HepG2 (cell line): ENCODE data around the gene PBX2. TPM values are rescaled to one million over a fixed set of nuclear protein-coding genes. Genes with fewer than 3 reads are reported as not detected.

Experiments
- ATAC-seq: fragments of 200-7000 bp; cut with Tn5 transposase; 3 replicates; pipeline ENCODE4 v1.9.1; 2020; ENCODE audit warnings: mild to moderate bottlenecking, moderate library complexity
- BruUV-seq: library from RNA; stranded (reverse); fragments of 400-500 nt; replicated peaks from 2 replicates; lab custom pipeline; 2021; lab: Mats Ljungman, UMichigan
- CTCF ChIA-PET: fragments of 300-600 bp; formaldehyde crosslinking; extraction: SDS; loops from one replicate; lab custom pipeline; 2021; ENCODE audit warnings: low total read pairs, inconsistent platforms, low intra/inter-chr PET ratio; lab: Yijun Ruan, JAX
- POLR2A ChIA-PET: fragments of 350-600 bp; sonication (Branson Sonifier 250); formaldehyde crosslinking; loops from one replicate; lab custom pipeline; 2020; ENCODE audit warnings: antibody characterized with exemption, inconsistent platforms; lab: Yijun Ruan, JAX
- DNase-seq: peaks from one replicate; pipeline ENCODE4 v3.0.0-alpha.2; 2015; ENCODE audit warnings: low spot score
- FAIRE-seq: peaks from 3 replicates; lab custom pipeline; 2011; peaks lifted over from hg19 to GRCh38; lab: Jason Lieb, UNC
- H2AFZ ChIP-seq: one replicate; pipeline ENCODE4 v1.6.1; 2011; ENCODE audit warnings: low read length, inconsistent platforms
- H3K27ac ChIP-seq: fragments of 300-600 bp; 3 replicates; pipeline ENCODE4 v1.8.0; 2011; ENCODE audit warnings: mixed run types, mild to moderate bottlenecking, mixed read lengths, low read length, inconsistent platforms; ENCODE audit not compliant: insufficient read depth; ENCODE audit errors: extremely low read length
- H3K27me3 ChIP-seq, 2 experiments: fragments of 200-600 bp in 1 of 2; 2 replicates in 1 of 2; 3 replicates in 1 of 2; pipeline versions ENCODE4 v1.6.0 to v1.8.0; 2011; ENCODE audit warnings: low read length in 2 of 2, mild to moderate bottlenecking in 2 of 2, moderate library complexity in 2 of 2, inconsistent platforms in 1 of 2; ENCODE audit not compliant: insufficient read depth in 2 of 2, control insufficient read depth in 1 of 2
- H3K36me3 ChIP-seq, 2 experiments: fragments of 200-600 bp in 1 of 2; replicated peaks in 1 of 2; 2 replicates in 1 of 2; 3 replicates in 1 of 2; pipeline versions ENCODE4 v1.5.1 to v1.8.0; 2011; ENCODE audit warnings: low read length in 2 of 2, inconsistent platforms in 1 of 2; ENCODE audit not compliant: insufficient read depth in 2 of 2, control insufficient read depth in 1 of 2
- H3K4me1 ChIP-seq: 2 replicates; pipeline ENCODE4 v1.5.1; 2012; ENCODE audit warnings: low read length, inconsistent platforms; ENCODE audit not compliant: insufficient read depth
- H3K4me2 ChIP-seq: 2 replicates; pipeline ENCODE4 v1.6.0; 2011; ENCODE audit warnings: low read depth, low read length, inconsistent platforms
- H3K4me3 ChIP-seq, 3 experiments: fragments of 200-600 bp in 1 of 3; sonication (generic), shearing (Covaris generic) in 1 of 3; replicated peaks in 1 of 3; 2 replicates each; pipeline ENCODE4 v1.5.1; 2011 to 2016; ENCODE audit warnings: low read length in 3 of 3, inconsistent platforms in 2 of 3, low read depth in 2 of 3, mild to moderate bottlenecking in 2 of 3, control low read depth in 1 of 3, mixed read lengths in 1 of 3; ENCODE audit not compliant: insufficient read depth in 1 of 3
- H3K79me2 ChIP-seq: one replicate; pipeline ENCODE4 v1.6.1; 2011; ENCODE audit warnings: low read length, inconsistent platforms; ENCODE audit not compliant: insufficient read depth
- H3K9ac ChIP-seq: 2 replicates; pipeline ENCODE4 v1.6.0; 2011; ENCODE audit warnings: mild to moderate bottlenecking, low read depth, low read length, inconsistent platforms; ENCODE audit not compliant: insufficient read depth
- H3K9me3 ChIP-seq: 2 replicates; pipeline ENCODE4 v1.5.1; 2012; ENCODE audit warnings: mild to moderate bottlenecking, low read length
- H4K20me1 ChIP-seq: 2 replicates; pipeline ENCODE4 v1.6.0; 2011; ENCODE audit warnings: inconsistent platforms, mild to moderate bottlenecking, low read length, moderate library complexity; ENCODE audit not compliant: insufficient read depth
- CREB1 ChIP-seq, 2 experiments: fragments of 450-650 bp in 1 of 2; IDR thresholded peaks; 2 replicates each; pipeline ENCODE4 v1.6.1; 2016 to 2017; ENCODE audit warnings: control low read depth in 1 of 2, mild to moderate bottlenecking in 1 of 2, missing compliant biosample characterization in 1 of 2, missing genetic modification characterization in 1 of 2
- DPF2 ChIP-seq: sonication (generic); formaldehyde crosslinking; IDR thresholded peaks from 2 replicates; pipeline ENCODE4 v1.4.0; 2020; ENCODE audit warnings: mild to moderate bottlenecking, low read depth, missing genetic modification reagents, borderline replicate concordance
- MYPOP ChIP-seq: sonication (generic); formaldehyde crosslinking; IDR thresholded peaks from 2 replicates; pipeline ENCODE4 v1.8.1; 2023; ENCODE audit warnings: mild to moderate bottlenecking, moderate library complexity, missing genetic modification reagents
- NPAS2 ChIP-seq: sonication (generic); formaldehyde crosslinking; IDR thresholded peaks from 2 replicates; pipeline ENCODE4 v1.8.0; 2022; ENCODE audit warnings: mild to moderate bottlenecking, missing genetic modification reagents, borderline replicate concordance
- TBX2 ChIP-seq: sonication (generic); formaldehyde crosslinking; IDR thresholded peaks from 2 replicates; pipeline ENCODE4 v1.5.0; 2020; ENCODE audit warnings: missing genetic modification reagents, mild to moderate bottlenecking, borderline replicate concordance
- ZFP91 ChIP-seq: sonication (generic); formaldehyde crosslinking; IDR thresholded peaks from 2 replicates; pipeline ENCODE4 v1.9.0; 2022; ENCODE audit warnings: missing genetic modification reagents, mild to moderate bottlenecking, borderline replicate concordance
- ZNF574 ChIP-seq: sonication (generic); formaldehyde crosslinking; IDR thresholded peaks from 2 replicates; pipeline ENCODE4 v1.4.0; 2020; ENCODE audit warnings: missing genetic modification reagents
- WGBS: methylation state at CpG from one replicate; pipeline ENCODE4 v1.1.6; 2017; ENCODE audit warnings: low lambda C conversion rate; 5-methylcytosine and 5-hydroxymethylcytosine counted together
- in situ Hi-C: cut with HindIII; loops from 2 replicates; pipeline ENCODE4 v1.10.0; 2017; ENCODE audit warnings: low pct_unique_long_range_greater_than_20kb; ENCODE audit not compliant: extremely low pct_ligation_motif_present
- intact Hi-C: fragments of 100-400 bp; cut with micrococcal nuclease; formaldehyde crosslinking; loops from one replicate; pipeline ENCODE4 v1.10.0; 2022; ENCODE audit not compliant: unreplicated experiment
- polyA plus RNA-seq, 8 experiments: library from polyadenylated mRNA; depleted of rRNA in 3 of 8; stranded (reverse) in 7 of 8; unstranded in 1 of 8; fragments of >200 nt; fragmentation: Illumina TruSeq in 4 of 8; extraction: Trizol in 4 of 8; gene quantifications; 2 replicates each; pipeline versions ENCODE4 v1.2.1 to v1.2.3, GENCODE V29; 2011 to 2016; ENCODE audit warnings: low read depth in 4 of 8, missing spikeins in 1 of 8, mixed read lengths in 1 of 8; ENCODE audit not compliant: insufficient read depth in 1 of 8
- total RNA-seq, 5 experiments: library from RNA; depleted of rRNA; stranded (reverse); fragments of >200 nt; fragmentation: Illumina TruSeq; extraction: Trizol; gene quantifications; 2 replicates each; pipeline ENCODE4 v1.2.3, GENCODE V29; 2016; ENCODE audit warnings: low read depth in 1 of 5
- TF ChIP-seq, protein P1 (sequence below): sonication (generic); formaldehyde crosslinking; IDR thresholded peaks from 2 replicates; pipeline ENCODE4 v1.8.0; 2022; ENCODE audit warnings: mild to moderate bottlenecking, missing genetic modification reagents
- TF ChIP-seq, protein P2 (sequence below): sonication (generic); formaldehyde crosslinking; IDR thresholded peaks from 2 replicates; pipeline ENCODE4 v1.5.1; 2020; ENCODE audit warnings: mild to moderate bottlenecking, missing genetic modification reagents, moderate library complexity

The PBX2 gene
- total and polyA plus RNA-seq, 2 of the 13 experiments (the other 11 are each of a cell fraction or from before 2014, with no cell fraction given): 42.3 to 77.8 TPM

DNA sequence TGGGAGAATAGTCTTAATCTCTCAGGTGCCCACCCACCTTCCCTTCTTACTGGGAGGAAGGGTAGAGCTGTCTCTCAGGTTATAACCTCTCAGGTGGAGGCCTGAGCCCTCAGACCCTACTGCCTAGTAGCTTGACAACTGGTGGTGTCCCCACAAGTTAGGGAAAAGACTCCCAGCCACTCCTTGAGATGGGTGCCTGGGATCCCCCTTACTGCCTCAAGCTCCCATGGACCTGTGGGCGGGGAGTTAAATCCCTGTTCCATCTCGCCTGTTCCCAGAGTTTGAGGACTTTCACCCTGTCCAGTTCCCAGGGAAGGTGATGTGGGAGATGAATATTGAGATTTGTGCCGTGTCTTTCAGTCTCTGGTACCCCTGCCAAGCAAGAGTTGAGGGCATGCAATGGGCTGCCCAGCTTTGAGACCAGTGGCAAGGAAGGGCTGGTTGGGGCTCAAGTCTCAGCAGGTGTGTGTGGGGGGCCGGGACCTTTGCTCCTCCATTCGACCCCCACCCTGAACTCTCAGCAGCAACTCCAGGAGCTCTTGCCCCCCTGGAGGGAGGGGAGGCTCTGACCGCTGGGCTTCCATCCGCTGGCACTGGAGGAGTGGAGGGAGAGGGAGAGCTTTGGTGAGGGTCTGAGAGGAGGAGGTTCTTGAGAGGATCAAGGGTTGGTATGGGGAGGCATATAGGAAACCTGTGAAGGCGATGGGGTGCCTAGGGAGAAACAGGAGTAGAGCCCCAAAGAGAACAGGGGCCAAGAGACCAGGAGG is 1.1 kb upstream of the PBX2 start:
- WGBS: 56% methylated on average over 8 of the region's 8 CpGs
- no peak overlapping the region for H2AFZ ChIP-seq
- peaks cover 7 to 19% of the 10 kb centered on the region in 2 experiments for H3K36me3 ChIP-seq
- no peaks in the 10 kb centered on the region; a peak in 1 of 5 replicates for H3K27me3 ChIP-seq
- H3K4me2 ChIP-seq: peak overlapping the region; percentile 95
- POLR2A ChIA-PET: interaction anchor here (0.7 to 7.1 kb wide), 10 partner anchors 9 to 781 kb away, joined by 3 to 127 read pairs (median 4); partner anchors contain the start of genes AGPAT1, ATF6B, C6orf47 and FKBPL
- H4K20me1 ChIP-seq: no peaks in the 10 kb centered on the region
- H3K4me3 ChIP-seq: peak overlapping the region; percentile 74 to 93 (median 79)
- intact Hi-C loops (loop anchor here (1.0 kb wide), 1 partner anchor 13 kb away; the partner anchor contains the start of gene RNF5), in situ Hi-C loops (loop anchor here (5.0 kb wide), 1 partner anchor 781 kb away; no protein-coding TSS in a partner anchor)
- peak overlapping the region; percentile 90 for H3K9ac ChIP-seq
- no TSS peak for BruUV-seq
- CTCF ChIA-PET: no interaction called here
- DNase-seq (no peak), ATAC-seq (no peak), FAIRE-seq (no peak)
- peaks cover 47% of the 10 kb centered on the region for H3K4me1 ChIP-seq
- no peaks in the 10 kb centered on the region for H3K9me3 ChIP-seq
- H3K79me2 ChIP-seq: peaks cover 15% of the 10 kb centered on the region
- peak overlapping the region; percentile 80 for H3K27ac ChIP-seq
- TF ChIP-seq, protein P1, sequence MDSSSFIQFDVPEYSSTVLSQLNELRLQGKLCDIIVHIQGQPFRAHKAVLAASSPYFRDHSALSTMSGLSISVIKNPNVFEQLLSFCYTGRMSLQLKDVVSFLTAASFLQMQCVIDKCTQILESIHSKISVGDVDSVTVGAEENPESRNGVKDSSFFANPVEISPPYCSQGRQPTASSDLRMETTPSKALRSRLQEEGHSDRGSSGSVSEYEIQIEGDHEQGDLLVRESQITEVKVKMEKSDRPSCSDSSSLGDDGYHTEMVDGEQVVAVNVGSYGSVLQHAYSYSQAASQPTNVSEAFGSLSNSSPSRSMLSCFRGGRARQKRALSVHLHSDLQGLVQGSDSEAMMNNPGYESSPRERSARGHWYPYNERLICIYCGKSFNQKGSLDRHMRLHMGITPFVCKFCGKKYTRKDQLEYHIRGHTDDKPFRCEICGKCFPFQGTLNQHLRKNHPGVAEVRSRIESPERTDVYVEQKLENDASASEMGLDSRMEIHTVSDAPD (CRISPR knock-in tag): no peak
- TF ChIP-seq TBX2 (0 out of 2 replicates have a peak, but pooled peaks have one; percentile 35), MYPOP (CRISPR knock-in tag) (0 out of 2 replicates have a peak, but pooled peaks have one; percentile 2), NPAS2 (CRISPR knock-in tag) (no peak), DPF2 (CRISPR knock-in tag) (0 out of 2 replicates have a peak, but pooled peaks have one; percentile 5), CREB1 (IDR thresholded peaks at IDR 0.05) (no peak), CREB1 (CRISPR knock-in tag; IDR thresholded peaks at IDR 0.05) (no peak), ZNF574 (CRISPR knock-in tag) (no peak), ZFP91 (peak; percentile 44; the same call in 1 of the 2 replicates)
- TF ChIP-seq, protein P2, sequence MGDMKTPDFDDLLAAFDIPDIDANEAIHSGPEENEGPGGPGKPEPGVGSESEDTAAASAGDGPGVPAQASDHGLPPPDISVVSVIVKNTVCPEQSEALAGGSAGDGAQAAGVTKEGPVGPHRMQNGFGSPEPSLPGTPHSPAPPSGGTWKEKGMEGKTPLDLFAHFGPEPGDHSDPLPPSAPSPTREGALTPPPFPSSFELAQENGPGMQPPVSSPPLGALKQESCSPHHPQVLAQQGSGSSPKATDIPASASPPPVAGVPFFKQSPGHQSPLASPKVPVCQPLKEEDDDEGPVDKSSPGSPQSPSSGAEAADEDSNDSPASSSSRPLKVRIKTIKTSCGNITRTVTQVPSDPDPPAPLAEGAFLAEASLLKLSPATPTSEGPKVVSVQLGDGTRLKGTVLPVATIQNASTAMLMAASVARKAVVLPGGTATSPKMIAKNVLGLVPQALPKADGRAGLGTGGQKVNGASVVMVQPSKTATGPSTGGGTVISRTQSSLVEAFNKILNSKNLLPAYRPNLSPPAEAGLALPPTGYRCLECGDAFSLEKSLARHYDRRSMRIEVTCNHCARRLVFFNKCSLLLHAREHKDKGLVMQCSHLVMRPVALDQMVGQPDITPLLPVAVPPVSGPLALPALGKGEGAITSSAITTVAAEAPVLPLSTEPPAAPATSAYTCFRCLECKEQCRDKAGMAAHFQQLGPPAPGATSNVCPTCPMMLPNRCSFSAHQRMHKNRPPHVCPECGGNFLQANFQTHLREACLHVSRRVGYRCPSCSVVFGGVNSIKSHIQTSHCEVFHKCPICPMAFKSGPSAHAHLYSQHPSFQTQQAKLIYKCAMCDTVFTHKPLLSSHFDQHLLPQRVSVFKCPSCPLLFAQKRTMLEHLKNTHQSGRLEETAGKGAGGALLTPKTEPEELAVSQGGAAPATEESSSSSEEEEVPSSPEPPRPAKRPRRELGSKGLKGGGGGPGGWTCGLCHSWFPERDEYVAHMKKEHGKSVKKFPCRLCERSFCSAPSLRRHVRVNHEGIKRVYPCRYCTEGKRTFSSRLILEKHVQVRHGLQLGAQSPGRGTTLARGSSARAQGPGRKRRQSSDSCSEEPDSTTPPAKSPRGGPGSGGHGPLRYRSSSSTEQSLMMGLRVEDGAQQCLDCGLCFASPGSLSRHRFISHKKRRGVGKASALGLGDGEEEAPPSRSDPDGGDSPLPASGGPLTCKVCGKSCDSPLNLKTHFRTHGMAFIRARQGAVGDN: 0 out of 2 replicates have a peak, but pooled peaks have one; percentile 18
